KG1 (cell line): Measurements from ENCODE around the gene ZNF81.
"Not testable (repeated sequence)": the region's sequence is repeated elsewhere in the genome, so short reads cannot be mapped to it uniquely, and the experiment has no call there.

ENCODE experiments used
- DNase-seq: peaks from one replicate; lab custom pipeline; 2025; lab: John Stamatoyannopoulos, UW

Gene ZNF81

GRCh38 chrX:47844117-47844516, 7.4 kb downstream of the ZNF81 start:
- no peak for DNase-seq

- no peak for DNase-seq
These were observed 9.3 kb downstream of the ZNF81 start for GRCh38 chrX:47846040-47846439.

DNA sequence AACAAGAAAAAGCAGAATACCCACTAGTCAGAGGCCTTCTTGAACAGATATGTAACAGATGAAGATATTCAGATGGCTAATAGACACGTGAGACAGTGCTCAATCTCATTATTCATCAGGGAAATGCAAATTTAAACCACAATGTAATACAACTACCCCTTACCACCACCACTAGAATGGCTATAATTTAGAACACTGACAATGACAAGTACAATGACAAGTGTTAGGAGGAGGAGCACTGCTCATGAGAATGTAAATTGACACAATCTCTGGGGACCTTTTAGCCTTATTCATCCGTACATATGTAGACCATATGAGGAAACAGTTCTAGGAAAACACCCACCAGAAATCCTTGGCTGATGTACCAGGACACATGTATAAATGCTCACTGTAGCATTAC, 13.1 kb downstream of the ZNF81 start:
- no peak for DNase-seq

DNA sequence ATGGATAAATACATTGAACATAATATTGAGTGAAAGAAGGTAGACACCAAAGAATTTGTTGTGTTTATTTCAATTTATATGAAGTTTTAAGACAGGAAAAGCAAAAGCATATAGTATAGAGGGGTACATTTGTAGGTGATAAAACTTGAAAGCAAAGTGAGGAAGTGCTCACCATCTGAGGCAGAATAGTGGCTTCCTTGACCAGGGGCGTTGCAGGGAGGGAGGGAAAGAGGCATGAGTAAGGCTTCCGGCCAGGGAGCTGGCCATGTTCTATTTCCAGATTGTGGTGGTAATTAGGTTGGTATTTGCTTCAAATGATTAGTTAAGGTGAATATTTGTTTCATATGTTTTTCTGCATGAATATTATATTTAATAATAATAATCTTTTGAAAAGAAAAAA, 13.7 kb downstream of the ZNF81 start:
- not testable (repeated sequence) for DNase-seq

DNA sequence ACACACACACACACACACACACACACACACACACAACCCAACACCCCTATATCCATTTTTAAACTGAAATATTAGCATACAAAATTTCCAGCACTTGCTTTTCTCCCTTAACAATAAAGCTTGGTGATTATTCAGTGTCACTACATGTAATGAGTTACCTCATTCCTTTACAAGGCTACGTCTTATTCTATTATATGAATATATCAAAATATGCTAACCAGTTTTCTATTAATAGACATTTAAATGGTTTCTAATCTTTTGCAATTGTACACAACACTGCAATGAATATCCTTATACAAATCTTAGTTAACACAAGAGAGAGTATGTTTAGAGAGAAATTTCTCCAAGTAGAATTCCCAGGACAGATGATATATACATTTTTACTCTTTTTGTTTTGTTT, 14.2 kb downstream of the ZNF81 start:
- DNase-seq = no peak

DNA sequence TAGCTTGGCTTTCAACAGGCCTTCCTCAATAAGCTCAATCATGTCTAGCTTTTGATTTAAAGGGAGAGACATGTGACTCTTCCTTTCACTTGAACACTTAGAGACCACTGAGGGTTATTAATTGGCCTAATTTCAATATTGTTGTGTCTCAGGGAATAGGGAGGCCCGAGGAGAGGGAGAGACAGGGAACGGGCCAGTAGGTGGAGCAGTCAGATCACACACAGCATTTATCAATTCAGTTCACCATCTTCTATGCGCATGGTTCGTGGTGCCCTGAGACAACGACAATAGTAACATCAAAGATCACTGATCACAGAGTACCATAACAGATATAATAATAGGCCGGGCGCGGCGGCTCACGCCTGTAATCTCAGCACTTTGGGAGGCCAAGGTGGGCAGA, 17.8 kb downstream of the ZNF81 start:
- DNase-seq = no peak

GRCh38 chrX:47859686-47860085, 23.0 kb downstream of the ZNF81 start:
- no peak for DNase-seq

GRCh38 chrX:47862680-47863079, 26.0 kb downstream of the ZNF81 start:
- no peak for DNase-seq

DNA sequence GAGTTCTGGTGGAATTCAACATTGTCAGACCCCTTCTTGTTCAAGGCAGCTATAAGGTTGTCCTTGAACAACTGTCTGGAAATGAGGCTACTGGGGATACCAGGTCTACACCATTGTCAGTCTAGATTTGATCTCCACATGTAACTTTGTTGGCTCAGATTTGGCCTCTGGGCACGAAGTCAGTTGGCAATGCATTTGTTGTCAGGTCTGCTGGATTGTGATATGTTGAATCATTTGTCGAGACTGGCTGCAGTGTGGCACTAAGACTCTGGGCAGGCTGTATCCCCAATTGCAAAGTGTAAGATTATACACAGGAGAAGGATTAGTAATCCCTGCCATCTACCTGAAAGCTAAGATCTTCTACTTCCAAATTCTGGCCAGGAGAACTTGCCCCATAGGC, 26.5 kb downstream of the ZNF81 start:
- no peak for DNase-seq

GRCh38 chrX:47864300-47864699, 27.6 kb downstream of the ZNF81 start:
- DNase-seq = no peak

DNA sequence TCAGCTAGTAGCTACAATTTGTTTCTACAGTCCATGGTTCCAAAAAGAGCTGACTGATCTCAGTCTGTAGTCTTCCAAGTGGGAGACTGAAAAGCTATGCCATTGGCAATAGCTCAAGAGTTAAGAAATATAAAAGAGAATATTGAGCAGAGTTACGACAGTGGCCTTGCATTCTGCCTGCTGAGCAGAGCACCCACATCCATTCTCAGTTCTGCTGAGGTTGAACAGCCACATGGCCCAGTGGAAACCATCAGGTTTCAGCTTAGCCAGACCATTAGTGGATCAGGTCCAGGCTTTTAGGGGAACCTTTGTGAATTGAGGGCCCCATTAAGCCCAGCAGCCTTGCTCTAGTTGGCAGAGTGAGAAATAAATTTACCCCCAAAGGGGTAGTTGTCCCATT, 28.1 kb downstream of the ZNF81 start:
- DNase-seq = no peak

GRCh38 chrX:47873123-47873522, 36.4 kb downstream of the ZNF81 start:
- DNase-seq = no peak

- DNase-seq = no peak
These were observed 40.6 kb downstream of the ZNF81 start for GRCh38 chrX:47877327-47877726.

GRCh38 chrX:47878198-47878597, 41.5 kb downstream of the ZNF81 start:
- DNase-seq = no peak

DNA sequence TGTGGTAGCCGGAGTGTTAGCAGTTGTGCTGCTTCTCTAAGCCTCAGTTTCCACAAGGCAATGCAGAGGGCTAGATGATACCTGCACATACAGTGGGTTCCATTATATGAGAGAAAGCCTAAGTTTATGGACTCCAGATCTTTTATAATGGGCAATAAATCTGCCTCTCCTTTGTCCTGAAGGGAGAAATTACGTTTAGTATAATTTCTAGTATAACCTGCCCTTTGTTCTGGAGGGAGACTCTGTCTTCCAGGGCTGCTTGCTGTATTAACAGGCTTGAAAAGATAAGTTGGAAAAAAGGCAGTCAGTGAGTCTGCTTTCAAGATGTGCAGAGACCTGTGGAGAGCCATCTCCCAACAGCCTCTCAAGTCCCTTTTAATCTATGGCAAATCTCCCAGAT, 42.8 kb downstream of the ZNF81 start:
- DNase-seq = no peak

- no peak for DNase-seq
These were observed 44.2 kb downstream of the ZNF81 start for GRCh38 chrX:47880927-47881326.

DNA sequence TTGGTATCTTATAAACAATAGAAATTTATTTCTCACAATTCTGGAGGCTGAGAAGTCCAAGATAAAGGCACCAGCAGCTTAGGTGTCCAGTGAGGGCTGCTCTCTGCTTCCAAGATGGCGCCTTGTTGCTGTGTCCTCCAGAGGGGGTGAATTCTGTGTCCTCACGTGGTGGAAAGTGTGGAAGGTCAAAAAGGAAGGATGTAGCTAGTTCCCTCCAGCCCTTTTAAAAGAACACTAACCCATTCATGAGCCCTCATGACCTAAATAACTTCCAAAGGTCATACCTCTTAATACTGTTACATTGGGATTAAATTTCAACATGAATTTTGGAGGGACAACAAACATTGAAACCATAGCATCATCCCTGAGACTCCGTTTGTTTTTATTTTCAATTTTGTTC, 48.8 kb downstream of the ZNF81 start:
- no peak for DNase-seq

DNA sequence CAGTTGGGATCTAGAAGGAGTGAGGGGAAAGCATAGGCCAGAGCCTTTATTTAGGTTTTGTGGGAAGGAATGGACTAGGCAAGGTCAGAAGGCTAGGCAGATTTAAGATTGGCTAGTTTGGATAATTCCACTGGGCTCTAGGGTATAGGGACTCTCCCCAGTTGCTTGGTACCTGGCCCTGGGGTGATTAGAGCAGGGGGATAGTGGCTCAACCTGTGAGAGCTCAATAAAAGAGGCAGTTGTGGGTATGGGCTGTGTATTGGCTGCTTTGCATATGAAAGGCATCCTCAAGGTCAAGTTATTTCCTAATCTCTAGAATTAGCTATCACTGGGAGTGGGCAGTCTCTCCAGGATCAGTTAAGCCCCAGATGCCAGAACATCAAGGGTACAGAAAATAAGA, 61.3 kb downstream of the ZNF81 start:
- no peak for DNase-seq

DNA sequence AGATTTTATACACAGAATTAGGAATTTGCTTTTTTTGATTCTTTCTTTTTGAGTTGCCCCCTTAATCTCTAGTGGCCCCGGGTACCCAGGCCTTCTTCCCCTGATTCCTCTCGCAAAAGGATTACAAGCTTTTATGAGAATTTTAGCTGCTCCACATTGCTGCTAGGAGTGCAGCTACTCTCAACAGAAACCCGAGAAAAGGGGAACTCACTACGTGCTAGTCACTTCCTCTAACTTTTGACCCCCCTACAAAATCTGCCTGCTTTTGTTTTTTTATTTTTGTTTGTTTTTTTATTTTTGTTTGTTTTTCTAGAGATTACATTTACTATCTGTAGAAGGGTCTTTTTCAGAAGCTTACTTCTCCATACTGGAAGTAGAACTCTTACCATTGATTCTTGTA, 64.1 kb downstream of the ZNF81 start:
- no peak for DNase-seq

DNA sequence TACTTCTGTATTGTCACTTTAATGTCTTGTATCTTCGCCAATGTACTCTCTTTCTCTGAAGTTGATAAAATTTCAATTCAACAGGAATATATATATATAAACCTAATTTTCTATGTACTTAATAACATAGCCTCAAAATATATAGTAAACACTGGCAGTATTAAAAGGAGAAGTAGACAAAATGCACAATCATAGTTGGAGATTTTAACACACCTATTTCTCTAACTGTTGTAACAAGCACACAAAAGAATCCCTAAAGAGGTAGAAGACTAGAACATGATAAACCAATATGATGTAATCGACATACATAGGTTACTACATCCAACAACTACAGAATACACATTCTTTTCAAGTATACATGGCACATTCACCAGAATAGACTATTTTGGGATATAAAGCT, 65.5 kb downstream of the ZNF81 start:
- DNase-seq = no peak

GRCh38 chrX:47915886-47916493, 79.3 kb downstream of the ZNF81 start:
- no peak for DNase-seq

DNA sequence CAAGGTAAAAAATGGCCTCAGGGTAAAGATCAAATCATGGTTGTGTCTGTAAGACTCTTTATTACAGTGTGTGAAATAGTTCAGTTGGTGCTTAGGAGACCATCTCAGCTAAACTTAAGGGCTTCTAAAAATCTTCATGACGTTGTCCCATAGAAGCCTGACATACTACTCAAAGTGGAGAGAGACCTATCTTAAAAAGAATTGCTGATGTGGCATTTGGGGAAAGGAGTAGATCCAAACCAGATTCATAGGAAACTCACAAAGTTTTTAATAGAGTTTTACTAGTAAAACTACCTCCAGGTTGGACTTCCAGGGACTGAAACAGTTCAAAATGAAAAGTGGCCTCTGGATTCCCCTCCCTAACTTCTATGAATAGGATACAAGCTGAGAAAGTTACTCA, 81.6 kb downstream of the ZNF81 start:
- no peak for DNase-seq

DNA sequence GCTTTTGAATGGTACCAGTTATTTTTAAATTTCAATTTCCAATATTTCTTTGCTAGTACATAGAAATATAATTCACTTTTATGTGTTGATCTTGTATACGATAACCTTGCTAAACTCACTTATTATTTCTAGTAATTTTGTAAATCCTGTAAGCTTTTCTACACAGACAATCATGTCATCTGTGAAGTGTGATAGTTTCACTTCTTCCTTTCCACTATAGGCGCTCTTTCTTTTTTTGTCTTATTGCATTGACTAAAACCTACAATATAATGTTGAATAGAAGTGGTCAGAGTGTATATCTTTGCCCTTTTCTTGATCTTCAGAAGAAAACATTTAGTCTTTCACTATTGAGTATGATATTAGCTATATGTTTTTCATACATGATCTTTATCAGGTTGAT, 90.5 kb downstream of the ZNF81 start:
- DNase-seq = no peak

DNA sequence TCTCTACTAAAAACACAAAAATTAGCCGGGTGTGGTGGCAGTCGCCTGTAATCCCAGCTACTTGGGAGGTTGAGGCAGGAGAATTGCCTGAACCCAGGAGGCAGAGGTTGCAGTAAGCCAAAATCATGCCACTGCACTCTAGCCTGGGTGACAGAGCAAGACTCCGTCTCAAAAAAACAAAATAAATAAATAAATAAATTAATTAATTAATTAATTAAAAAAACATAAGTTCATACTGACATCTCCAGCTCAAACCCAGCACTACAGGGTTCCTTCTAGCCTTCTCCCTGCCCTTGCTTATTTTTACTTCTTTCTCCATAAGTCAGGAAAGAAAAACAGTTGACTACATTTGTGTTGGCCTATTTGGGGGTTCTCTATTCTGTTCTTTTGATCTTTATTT, 95.3 kb downstream of the ZNF81 start:
- not testable (repeated sequence) for DNase-seq

DNA sequence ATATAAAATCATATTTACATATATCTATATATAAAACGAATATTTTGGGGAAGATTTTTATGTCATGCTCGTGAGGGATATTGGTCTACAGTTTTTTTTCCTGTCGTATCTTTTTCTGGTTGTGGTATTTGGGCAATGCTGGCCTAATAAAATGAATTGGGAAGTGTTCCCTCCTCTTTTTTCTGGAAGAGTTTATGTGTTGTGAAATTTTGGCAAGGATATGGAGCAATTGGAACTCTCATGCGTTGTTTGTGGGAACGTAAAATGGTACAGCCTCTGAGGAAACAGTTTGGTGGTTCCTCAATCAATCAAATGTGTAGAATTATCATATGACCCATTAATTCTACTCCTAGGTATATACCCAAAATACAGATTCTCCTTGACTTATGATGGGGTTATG, 97.2 kb downstream of the ZNF81 start:
- DNase-seq = no peak
